NCI-H2029 (cell line): ENCODE measurements around the gene DLG2.
"Not testable (repeated sequence)": the region's sequence is repeated elsewhere in the genome, so short reads cannot be mapped to it uniquely, and the experiment has no call there.

Experiments
- DNase-seq: peaks from one replicate; lab custom pipeline; 2025; lab: John Stamatoyannopoulos, UW

DLG2 gene

DNA sequence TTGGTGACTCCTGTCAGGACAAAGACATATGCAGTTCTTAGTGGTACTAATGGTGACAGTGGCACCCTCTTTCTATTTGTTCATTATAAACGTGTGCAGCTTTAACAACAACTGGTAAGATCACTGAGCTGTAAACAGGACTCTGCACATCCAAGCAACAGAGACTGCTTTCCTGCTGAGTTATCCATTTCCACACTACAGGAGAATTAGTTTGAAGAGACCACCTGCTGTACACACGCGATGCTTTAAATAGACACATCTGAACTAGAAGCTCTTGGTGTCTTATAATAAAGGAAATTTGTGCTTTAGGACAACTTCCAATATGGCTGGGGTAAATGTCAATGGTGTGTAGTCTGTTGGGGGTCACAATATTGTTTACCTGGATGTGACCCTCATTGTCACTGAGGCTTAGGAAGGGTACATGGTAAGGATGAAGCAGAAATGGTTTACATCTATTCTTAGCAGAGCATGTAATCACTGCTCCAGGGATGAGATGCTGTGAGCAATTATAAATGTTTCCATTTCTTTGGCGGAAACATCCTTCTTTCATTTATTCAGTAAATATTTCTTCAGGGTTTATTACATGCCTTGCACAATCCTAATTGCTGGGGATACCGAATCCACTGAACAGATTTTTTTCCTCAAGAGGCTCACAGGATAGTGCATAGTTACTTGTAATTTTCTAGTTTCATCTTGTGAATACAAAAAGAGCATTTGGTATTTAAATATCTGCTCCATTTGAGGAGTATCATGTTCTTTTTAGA lies 1987.0 kb downstream of the DLG2 start:
- no peak for DNase-seq

- no peak for DNase-seq
Measured at GRCh38 chr11:83635166-83635565, 1992.0 kb downstream of the DLG2 start.

- DNase-seq = no peak
Measured at GRCh38 chr11:83630211-83630610, 1996.9 kb downstream of the DLG2 start.

DNA sequence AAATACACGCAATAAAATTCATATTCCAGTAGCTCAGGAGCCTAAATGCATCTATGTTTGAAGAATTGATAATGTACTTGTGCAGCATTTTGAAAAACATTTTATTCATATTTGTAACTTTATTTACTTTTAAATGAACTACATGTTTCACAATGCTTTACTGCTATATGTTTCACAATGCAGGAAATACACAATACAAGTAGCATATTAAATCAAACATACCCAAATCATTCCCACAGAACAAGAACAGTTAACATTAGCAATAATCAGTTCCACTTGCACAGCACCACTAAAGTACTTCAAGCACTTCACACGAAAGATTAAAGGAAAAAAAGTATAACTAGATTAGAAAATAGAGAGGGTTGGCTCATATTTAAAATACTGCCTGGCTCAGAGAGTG lies 1997.4 kb downstream of the DLG2 start:
- no peak for DNase-seq

GRCh38 chr11:83628622-83629355 lies 1998.4 kb downstream of the DLG2 start:
- DNase-seq = no peak

DNA sequence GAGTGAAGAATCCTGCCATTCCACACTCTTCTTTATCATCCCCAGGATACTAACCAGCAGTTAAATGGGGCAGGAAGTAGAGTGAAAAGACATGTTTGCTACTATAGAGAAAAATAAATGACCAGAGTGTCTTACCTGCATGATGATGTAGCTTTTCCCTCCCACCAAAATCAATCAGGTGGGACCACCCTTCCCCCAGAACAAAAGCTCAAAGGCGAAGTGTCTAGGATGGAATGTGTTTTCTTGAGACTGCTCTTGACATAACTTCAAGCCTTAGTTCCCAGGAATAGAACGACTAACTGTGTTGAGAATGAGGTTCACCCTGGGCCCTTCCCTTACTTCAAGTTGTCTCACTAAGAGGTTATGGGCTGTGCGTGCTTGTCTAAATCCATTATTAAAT lies 2001.8 kb downstream of the DLG2 start:
- no peak for DNase-seq

GRCh38 chr11:83617671-83618070 lies 2009.5 kb downstream of the DLG2 start:
- no peak for DNase-seq

DNA sequence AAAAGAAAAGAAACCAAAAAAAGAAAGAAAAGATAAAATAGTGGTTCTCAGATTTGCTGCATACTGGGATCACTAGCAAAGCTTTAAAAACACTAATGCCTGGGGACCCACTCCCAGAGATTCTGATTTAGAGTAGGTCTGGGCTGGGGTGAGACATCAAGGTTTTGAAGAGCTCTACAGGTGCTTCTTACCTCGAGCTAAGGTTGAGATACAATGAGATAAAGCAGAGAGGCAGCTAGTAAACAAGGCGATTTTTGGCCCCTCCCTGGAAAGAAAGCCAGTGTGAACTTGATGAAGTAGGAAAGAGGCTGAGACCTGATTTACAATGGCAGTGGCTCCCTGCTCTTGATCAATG lies 2013.4 kb downstream of the DLG2 start:
- DNase-seq = no peak

- DNase-seq = no peak
Measured at GRCh38 chr11:83612891-83613766, 2014.0 kb downstream of the DLG2 start.

GRCh38 chr11:83611600-83611999 lies 2015.5 kb downstream of the DLG2 start:
- no peak for DNase-seq

GRCh38 chr11:83611031-83611430 lies 2016.1 kb downstream of the DLG2 start:
- DNase-seq = no peak

DNA sequence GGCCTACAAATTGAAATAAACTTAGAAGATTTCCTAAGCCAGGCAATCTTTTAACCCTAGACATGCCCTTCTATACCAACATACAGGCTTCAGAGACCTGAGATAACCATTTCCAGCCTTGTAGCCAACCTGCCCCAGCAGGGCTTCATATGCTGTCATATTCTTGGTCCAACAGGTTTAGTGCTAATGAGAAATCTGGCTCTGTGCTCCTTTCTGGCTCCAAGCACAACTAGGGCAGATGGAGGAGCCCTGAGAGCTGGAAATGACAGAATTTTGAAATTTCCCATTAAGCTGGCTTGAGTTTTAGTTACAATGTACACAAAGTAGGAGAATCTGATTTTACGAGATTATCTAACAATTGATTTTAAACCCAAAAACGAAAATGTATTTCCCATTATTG lies 2018.0 kb downstream of the DLG2 start:
- DNase-seq = no peak

- no peak for DNase-seq
Measured at GRCh38 chr11:83608571-83608970, 2018.6 kb downstream of the DLG2 start.

DNA sequence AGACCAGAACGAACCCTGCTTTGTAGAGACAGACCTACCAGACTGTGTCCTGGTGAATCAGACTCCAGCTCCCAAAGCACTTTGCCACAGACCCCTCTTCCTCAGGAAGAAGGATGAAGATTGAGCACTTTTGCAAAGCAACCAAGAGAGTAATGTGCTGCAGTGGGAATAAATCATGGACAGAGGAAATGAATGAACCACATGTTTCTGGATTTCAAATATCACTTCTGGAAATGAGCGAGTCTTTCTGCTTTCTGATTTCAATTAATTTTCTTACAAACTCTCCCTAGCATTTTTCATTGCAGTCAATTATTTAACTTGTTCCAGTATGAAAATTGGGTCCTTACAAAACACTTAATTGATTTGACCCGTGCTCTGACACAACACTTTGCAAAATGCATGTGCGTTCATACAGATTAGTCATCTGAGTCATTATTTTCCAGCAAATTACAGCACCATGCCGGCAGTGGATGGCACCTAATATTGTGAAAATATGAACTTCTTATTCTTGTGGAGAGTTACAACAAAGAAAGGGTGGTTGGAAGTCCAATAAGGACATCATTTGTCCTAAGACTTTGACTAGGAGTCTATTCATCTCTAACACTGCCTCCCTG lies 2025.1 kb downstream of the DLG2 start:
- no peak for DNase-seq

DNA sequence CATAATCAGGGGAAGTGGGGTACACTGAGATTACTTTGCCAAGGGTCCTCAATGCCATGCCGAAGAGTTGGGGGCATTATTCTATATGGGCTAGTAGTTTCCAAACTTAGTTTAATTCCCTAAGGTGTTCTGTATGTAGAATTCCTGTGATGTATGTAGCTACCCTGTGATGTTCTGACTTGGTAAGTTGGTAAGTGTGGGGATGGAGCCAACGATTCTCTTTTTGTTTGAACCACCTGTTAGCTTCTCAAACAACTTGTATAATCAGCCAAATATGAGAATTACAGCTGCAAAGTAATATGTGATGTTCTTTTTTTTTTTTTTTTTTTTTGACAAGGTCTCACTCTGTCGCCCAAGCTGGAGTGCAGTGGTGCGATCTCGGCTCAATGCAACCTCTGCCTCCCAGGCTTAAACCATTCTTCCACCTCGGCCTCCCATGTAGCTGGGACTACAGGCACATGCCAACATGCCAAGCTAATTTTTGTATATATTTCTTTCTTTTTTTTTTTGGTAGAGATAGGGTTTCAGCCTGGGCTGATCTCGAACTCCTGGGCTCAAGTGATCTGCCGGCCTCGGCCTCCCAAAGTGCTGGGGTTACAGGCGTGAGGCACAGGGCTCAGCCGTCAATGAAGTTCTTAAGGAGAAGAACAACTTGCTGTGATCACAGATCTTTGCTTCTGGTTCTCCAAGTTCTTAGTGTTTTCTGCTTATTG lies 2025.8 kb downstream of the DLG2 start:
- DNase-seq = no peak

DNA sequence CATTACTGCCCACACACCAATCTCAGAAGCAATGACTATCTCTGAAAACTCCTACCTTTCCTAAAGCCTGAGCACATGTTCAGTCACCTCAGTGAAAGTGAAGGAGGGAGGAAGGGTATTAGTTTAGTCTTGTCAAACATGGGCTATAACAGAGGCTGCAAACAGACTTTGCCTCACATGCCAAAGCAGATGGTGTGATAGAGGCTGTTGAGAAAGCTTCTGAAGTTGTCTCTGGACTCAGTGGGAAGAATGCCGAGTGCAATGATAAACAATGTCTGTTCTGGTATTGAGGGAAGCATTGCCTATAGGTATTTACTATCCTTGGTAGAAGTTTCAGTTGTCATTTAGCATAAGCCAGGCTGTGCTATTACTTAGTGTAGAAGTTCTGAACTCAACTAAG lies 2026.5 kb downstream of the DLG2 start:
- DNase-seq = no peak

DNA sequence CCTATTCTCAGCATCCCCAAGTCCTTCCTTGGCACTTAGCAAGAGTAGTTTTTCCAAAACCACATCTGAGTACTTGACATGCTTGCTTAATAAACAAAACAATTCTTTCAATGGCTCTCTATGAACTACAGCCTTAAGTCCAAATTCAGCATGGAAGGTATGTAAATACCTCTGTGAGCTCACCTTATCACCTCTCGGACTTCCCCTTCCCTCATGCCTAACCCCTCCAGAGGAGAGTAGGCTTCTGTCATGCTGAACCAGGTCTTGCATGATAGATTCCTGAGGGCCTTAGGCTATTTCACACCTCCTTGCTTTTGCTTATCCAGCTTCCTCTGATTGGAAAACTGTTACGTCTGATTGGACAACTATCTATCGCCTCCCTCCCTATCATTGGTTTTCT lies 2028.1 kb downstream of the DLG2 start:
- DNase-seq = no peak

DNA sequence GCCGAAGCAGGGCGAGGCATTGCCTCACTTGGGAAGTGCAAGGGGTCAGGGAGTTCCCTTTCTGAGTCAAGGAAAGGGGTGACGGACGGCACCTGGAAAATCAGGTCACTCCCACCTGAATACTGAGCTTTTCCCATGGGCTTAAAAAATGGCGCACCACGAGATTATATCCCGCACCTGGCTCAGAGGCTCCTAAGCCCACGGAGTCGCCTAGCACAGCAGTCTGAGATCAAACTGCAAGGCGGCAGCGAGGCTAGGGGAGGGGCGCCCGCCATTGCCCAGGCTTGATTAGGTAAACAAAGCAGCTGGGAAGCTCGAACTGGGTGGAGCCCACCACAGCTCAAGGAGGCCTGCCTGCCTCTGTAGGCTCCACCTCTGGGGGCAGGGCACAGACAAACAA lies 2039.3 kb downstream of the DLG2 start:
- not testable (repeated sequence) for DNase-seq

DNA sequence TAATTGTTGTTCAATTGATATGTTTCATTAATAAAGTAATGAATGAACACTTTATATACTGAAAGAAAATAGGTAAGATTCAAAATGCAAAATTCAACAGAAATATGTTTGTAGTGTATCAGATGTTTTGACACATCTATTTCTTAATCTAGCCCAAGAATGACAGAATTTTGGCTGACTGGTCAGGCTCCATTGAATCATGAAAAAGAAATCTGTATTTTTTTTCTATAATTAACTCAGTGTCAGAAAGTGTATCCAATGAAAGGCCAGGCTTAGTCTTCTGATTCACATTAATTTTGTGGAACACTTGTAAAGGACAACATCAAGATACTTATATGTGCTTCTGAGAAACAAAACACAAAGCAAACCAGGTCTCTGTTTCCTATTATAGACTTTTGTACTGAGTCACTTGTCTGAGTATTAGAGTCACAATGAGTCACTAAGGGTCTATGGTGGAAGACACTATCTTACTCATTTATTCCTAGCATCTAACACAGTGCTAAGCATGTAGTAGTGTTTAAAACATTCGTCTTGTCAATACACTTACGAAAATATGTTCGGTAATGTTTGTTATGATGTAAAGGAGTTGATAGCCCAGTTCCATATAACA lies 2043.3 kb downstream of the DLG2 start:
- DNase-seq = no peak

- no peak for DNase-seq
Measured at GRCh38 chr11:83574519-83574918, 2052.6 kb downstream of the DLG2 start.
